H7 (cell line): ENCODE data around the gene TNFAIP2. TPM values are rescaled to one million over a fixed set of nuclear protein-coding genes. Genes with fewer than 3 reads are reported as not detected.
"Not testable (repeated sequence)": the region's sequence is repeated elsewhere in the genome, so short reads cannot be mapped to it uniquely, and the experiment has no call there.

Experiments used
- DNase-seq: peaks from one replicate; pipeline ENCODE4 v3.0.0; 2012
- H3K27me3 ChIP-seq: 2 replicates; pipeline ENCODE4 v1.6.0; 2011; ENCODE audit warnings: mild to moderate bottlenecking, low read length; ENCODE audit not compliant: control insufficient read depth, insufficient read depth
- H3K36me3 ChIP-seq: replicated peaks from 2 replicates; pipeline ENCODE4 v1.5.1; 2011; ENCODE audit warnings: low read length; ENCODE audit not compliant: control insufficient read depth, insufficient read depth
- H3K4me3 ChIP-seq: 2 replicates; pipeline ENCODE4 v1.5.1; 2011; ENCODE audit warnings: low read depth, mild to moderate bottlenecking, control low read depth, low read length, moderate library complexity; ENCODE audit not compliant: insufficient read depth
- total RNA-seq: library from RNA; depleted of rRNA; stranded (reverse); fragments of >200 nt; shearing (Covaris generic); gene quantifications from 2 replicates; pipeline ENCODE4 v1.2.3, GENCODE V29; 2014

Gene TNFAIP2
- total RNA-seq, 1 experiment from 2014 or later: 38.7 TPM

- H3K27me3 ChIP-seq, H3K36me3 ChIP-seq, H3K4me3 ChIP-seq, DNase-seq: not testable (repeated sequence)
Observed at GRCh38 chr14:103119527-103119926, 3.7 kb upstream of the TNFAIP2 start.

GRCh38 chr14:103121121-103121845 lies 2.0 kb upstream of the TNFAIP2 start:
- no peak for DNase-seq
- H3K4me3 ChIP-seq: no peak overlapping the region
- H3K27me3 ChIP-seq: peaks cover 9% of the 10 kb centered on the region; the same call in 1 of the 2 replicates

GRCh38 chr14:103121846-103122584 lies 1.2 kb upstream of the TNFAIP2 start:
- DNase-seq: peak; percentile 89
- Histone ChIP-seq H3K4me3 (no peak overlapping the region; the same call in 1 of the 2 replicates), H3K27me3 (peaks cover 11% of the 10 kb centered on the region; the same call in 1 of the 2 replicates), H3K36me3 (no peaks in the 10 kb centered on the region)

More at GRCh38 chr14:103121121-103121845, 2.0 kb upstream of the TNFAIP2 start:
- no peaks in the 10 kb centered on the region for H3K36me3 ChIP-seq

GRCh38 chr14:103122585-103122946 lies 695 bp upstream of the TNFAIP2 start:
- Histone ChIP-seq H3K27me3 (peaks cover 11% of the 10 kb centered on the region; the same call in 1 of the 2 replicates), H3K4me3 (peak overlapping the region; percentile 49; the same call in 1 of the 2 replicates), H3K36me3 (no peaks in the 10 kb centered on the region)
- peak; percentile 83 for DNase-seq

- H3K4me3 ChIP-seq: peak overlapping the region; percentile 49
- H3K36me3 ChIP-seq: no peaks in the 10 kb centered on the region
- peak; percentile 88 for DNase-seq
- H3K27me3 ChIP-seq: peaks cover 12% of the 10 kb centered on the region; the same call in 1 of the 2 replicates
Observed at GRCh38 chr14:103123634-103124500, 606 bp downstream of the TNFAIP2 start.

- H3K27me3 ChIP-seq: peaks cover 12% of the 10 kb centered on the region; the same call in 1 of the 2 replicates
- DNase-seq: no peak
- H3K4me3 ChIP-seq: no peak overlapping the region
- H3K36me3 ChIP-seq: no peaks in the 10 kb centered on the region
Observed at GRCh38 chr14:103124501-103125001, 1.3 kb downstream of the TNFAIP2 start.

- DNase-seq: peak; percentile 45
- no peak overlapping the region for H3K4me3 ChIP-seq
- H3K27me3 ChIP-seq: peaks cover 12% of the 10 kb centered on the region; the same call in 1 of the 2 replicates
Observed at GRCh38 chr14:103125098-103126070, 2.1 kb downstream of the TNFAIP2 start.

GRCh38 chr14:103126088-103126872 lies 3.0 kb downstream of the TNFAIP2 start:
- H3K36me3 ChIP-seq: no peaks in the 10 kb centered on the region
- DNase-seq: no peak
- H3K4me3 ChIP-seq: peak overlapping the region; percentile 16; the same call in 1 of the 2 replicates
- H3K27me3 ChIP-seq: peaks cover 12% of the 10 kb centered on the region; the same call in 1 of the 2 replicates

More at GRCh38 chr14:103125098-103126070, 2.1 kb downstream of the TNFAIP2 start:
- H3K36me3 ChIP-seq: no peaks in the 10 kb centered on the region

- no peaks in the 10 kb centered on the region for H3K36me3 ChIP-seq
- peak; percentile 95 for DNase-seq
- peaks cover 12% of the 10 kb centered on the region; the same call in 1 of the 2 replicates for H3K27me3 ChIP-seq
- peak overlapping the region; percentile 16; the same call in 1 of the 2 replicates for H3K4me3 ChIP-seq
Observed at GRCh38 chr14:103126873-103127304, 3.6 kb downstream of the TNFAIP2 start.

GRCh38 chr14:103127356-103127755 lies 4.1 kb downstream of the TNFAIP2 start:
- H3K36me3 ChIP-seq: no peaks in the 10 kb centered on the region
- no peak for DNase-seq
- peaks cover 12% of the 10 kb centered on the region; the same call in 1 of the 2 replicates for H3K27me3 ChIP-seq
- H3K4me3 ChIP-seq: no peak overlapping the region

GRCh38 chr14:103127861-103128598 lies 4.8 kb downstream of the TNFAIP2 start:
- Histone ChIP-seq H3K27me3 (peaks cover 12% of the 10 kb centered on the region; the same call in 1 of the 2 replicates), H3K36me3 (peaks cover 3% of the 10 kb centered on the region), H3K4me3 (no peak overlapping the region)
- DNase-seq: peak; percentile 51
